HL-60 (cell line): ENCODE measurements around the gene TOGARAM1.

ENCODE experiments used
- DNase-seq, 2 experiments: peaks; one replicate each; pipeline ENCODE4 v3.0.0-alpha.2; 2010 to 2020; ENCODE audit warnings: low read depth in 1 of 2, low spot score in 1 of 2
- H3K27ac ChIP-seq: fragments of 250-450 bp; sonication (Bioruptor Pico); replicated peaks from 2 replicates; pipeline ENCODE4 v1.5.1; 2020; ENCODE audit warnings: mild to moderate bottlenecking, moderate library complexity
- H3K27me3 ChIP-seq: fragments of 250-450 bp; sonication (Bioruptor Pico); 2 replicates; pipeline ENCODE4 v1.5.1; 2021; ENCODE audit warnings: mild to moderate bottlenecking, moderate library complexity; ENCODE audit not compliant: insufficient read depth, poor library complexity, severe bottlenecking
- H3K4me3 ChIP-seq: replicated peaks from 2 replicates; pipeline ENCODE4 v1.5.1; 2011; ENCODE audit warnings: mild to moderate bottlenecking, control low read depth, low read length; ENCODE audit not compliant: insufficient read depth
- CTCF ChIP-seq: IDR thresholded peaks from one replicate; pipeline ENCODE4 v1.5.1; 2011; ENCODE audit warnings: low read length, control low read depth, inconsistent platforms; ENCODE audit not compliant: insufficient read depth
- GABPA ChIP-seq: IDR thresholded peaks from 2 replicates; pipeline ENCODE4 v1.6.1; 2012; ENCODE audit warnings: low read depth
- POLR2AphosphoS5 ChIP-seq: IDR thresholded peaks from 2 replicates; pipeline ENCODE4 v1.6.1; 2012; ENCODE audit warnings: low read depth
- REST ChIP-seq: IDR thresholded peaks from 2 replicates; pipeline ENCODE4 v1.6.1; 2012; ENCODE audit warnings: low read depth; ENCODE audit not compliant: insufficient replicate concordance
- SPI1 ChIP-seq: IDR thresholded peaks from 2 replicates; pipeline ENCODE4 v1.6.1; 2012; ENCODE audit warnings: low read depth, mild to moderate bottlenecking, borderline replicate concordance

Gene TOGARAM1

GRCh38 chr14:45082420-45082819 is 120.4 kb downstream of the TOGARAM1 start:
- TF ChIP-seq CTCF (no peak), GABPA (no peak), REST (no peak), SPI1 (no peak), POLR2AphosphoS5 (no peak)
- H3K27me3 ChIP-seq: no peaks in the 10 kb centered on the region
- no peak overlapping the region for H3K4me3 ChIP-seq
- DNase-seq: no peak
- H3K27ac ChIP-seq: no peak overlapping the region

GRCh38 chr14:45083617-45083975 is 121.6 kb downstream of the TOGARAM1 start:
- Histone ChIP-seq H3K27ac (peak overlapping the region; percentile 37), H3K4me3 (peak overlapping the region; percentile 77), H3K27me3 (no peaks in the 10 kb centered on the region)
- DNase-seq: no peak
- TF ChIP-seq GABPA (no peak), SPI1 (no peak)

- no peaks in the 10 kb centered on the region for H3K27me3 ChIP-seq
- H3K27ac ChIP-seq: peak within 1 kb of the TSS; percentile 76
- no peak for TF ChIP-seq REST
- TF ChIP-seq SPI1: no peak
- TF ChIP-seq POLR2AphosphoS5: peak; percentile 92
- no peak for TF ChIP-seq CTCF
- no peak for TF ChIP-seq GABPA
Measured at GRCh38 chr14:45083976-45084722, 122.2 kb downstream of the TOGARAM1 start, which contains the start of gene PRPF39. TSS of gene PRPF39 (plus strand) at chr14:45084116. CDS start at chr14:45095240, 11,124 bp downstream.

GRCh38 chr14:45084946-45085346 is 123.0 kb downstream of the TOGARAM1 start:
- TF ChIP-seq CTCF (no peak), POLR2AphosphoS5 (no peak), SPI1 (no peak), GABPA (no peak), REST (no peak)
- Histone ChIP-seq H3K27ac (peak overlapping the region; percentile 76), H3K27me3 (no peaks in the 10 kb centered on the region), H3K4me3 (peak overlapping the region; percentile 77)
- no peak for DNase-seq

More at GRCh38 chr14:45083976-45084722, 122.2 kb downstream of the TOGARAM1 start, which contains the start of gene PRPF39:
- peak; percentile 76 to 93 for DNase-seq
- peak within 1 kb of the TSS; percentile 77 for H3K4me3 ChIP-seq
